Midbrain (tissue), 1 donor: ENCODE measurements around the gene BAD.
"Not testable (repeated sequence)": the region's sequence is repeated elsewhere in the genome, so short reads cannot be mapped to it uniquely, and the experiment has no call there.

ENCODE experiments used
- DNase-seq: peaks from one replicate; lab custom pipeline; 2025; lab: John Stamatoyannopoulos, UW

BAD gene

GRCh38 chr11:64284048-64284961, at the start of gene BAD:
Gene BAD, minus strand, starts transcription at chr11:64284665. Its CDS starts 297 bp downstream, at chr11:64284368.
- peak; percentile 97 for DNase-seq

GRCh38 chr11:64333556-64333955, 49.1 kb upstream of the BAD start:
- no peak for DNase-seq

GRCh38 chr11:64331569-64332371, 47.3 kb upstream of the BAD start:
- DNase-seq, result no peak

GRCh38 chr11:64330888-64331287, 46.4 kb upstream of the BAD start:
- DNase-seq, result no peak

- DNase-seq, result no peak
Observed at GRCh38 chr11:64327993-64328392, 43.5 kb upstream of the BAD start.

GRCh38 chr11:64327375-64327774, 42.9 kb upstream of the BAD start:
- DNase-seq, result no peak

GRCh38 chr11:64324692-64325469, 40.4 kb upstream of the BAD start:
- no peak for DNase-seq

- DNase-seq, result not testable (repeated sequence)
Observed at GRCh38 chr11:64323984-64324383, 39.5 kb upstream of the BAD start.

- DNase-seq, result no peak
Observed at GRCh38 chr11:64323373-64323772, 38.9 kb upstream of the BAD start.

GRCh38 chr11:64322925-64323260, 38.4 kb upstream of the BAD start:
- DNase-seq, result no peak

GRCh38 chr11:64321533-64321932, 37.1 kb upstream of the BAD start:
- no peak for DNase-seq

- no peak for DNase-seq
Observed at GRCh38 chr11:64321026-64321425, 36.6 kb upstream of the BAD start.

- no peak for DNase-seq
Observed at GRCh38 chr11:64320556-64320955, 36.1 kb upstream of the BAD start.

- DNase-seq, result no peak
Observed at GRCh38 chr11:64318766-64319761, 34.6 kb upstream of the BAD start.

GRCh38 chr11:64317961-64318765, 33.7 kb upstream of the BAD start, which contains the start of gene PRDX5:
Gene PRDX5, plus strand, starts transcription at chr11:64318121. Its CDS starts 95 bp downstream, at chr11:64318216.
- DNase-seq, result peak; percentile 98

GRCh38 chr11:64317325-64317960, 33.0 kb upstream of the BAD start, which contains the start of gene TRMT112:
Gene TRMT112, minus strand, starts transcription at chr11:64317559. Its CDS starts 33 bp downstream, at chr11:64317526.
- peak; percentile 96 for DNase-seq

GRCh38 chr11:64316672-64317324, 32.3 kb upstream of the BAD start:
- DNase-seq, result no peak

GRCh38 chr11:64315667-64316526, 31.4 kb upstream of the BAD start:
- DNase-seq, result not testable (repeated sequence)
